Activated CD8-positive, alpha-beta T cell treated with anti-CD3 and anti-CD28 coated beads for 36 hours (primary cell): ENCODE results near the gene APLNR. TPM values are rescaled to one million over a fixed set of nuclear protein-coding genes. Genes with fewer than 3 reads are reported as not detected.

ENCODE experiments used
- ATAC-seq: fragments of 200-7000 bp; cut with Tn5 transposase; one replicate; pipeline ENCODE4 v1.10.0; 2021; ENCODE audit warnings: mild to moderate bottlenecking, moderate library complexity
- CTCF ChIA-PET: fragments of 350-600 bp; sonication (Branson Sonifier 250); formaldehyde crosslinking; loops from one replicate; lab custom pipeline; 2021; ENCODE audit warnings: antibody characterized with exemption; lab: Charles Lee
- POLR2A ChIA-PET: fragments of 350-600 bp; sonication (Branson Sonifier 250); formaldehyde crosslinking; loops from one replicate; lab custom pipeline; 2021; ENCODE audit warnings: antibody characterized with exemption; lab: Charles Lee
- DNase-seq: peaks from one replicate; pipeline ENCODE4 v3.0.0-alpha.2; 2020
- H3K27ac Mint-ChIP-seq: one replicate; pipeline ENCODE4 v1.8.0; 2021; ENCODE audit warnings: mild to moderate bottlenecking, mixed read lengths
- H3K27me3 Mint-ChIP-seq: one replicate; pipeline ENCODE4 v1.8.0; 2021; ENCODE audit warnings: mixed read lengths
- H3K36me3 Mint-ChIP-seq: one replicate; pipeline ENCODE4 v1.8.0; 2021; ENCODE audit warnings: low read depth, mixed read lengths
- H3K4me1 Mint-ChIP-seq: one replicate; pipeline ENCODE4 v1.8.0; 2021; ENCODE audit warnings: low read depth, mixed read lengths
- H3K4me3 Mint-ChIP-seq: one replicate; pipeline ENCODE4 v1.8.0; 2021; ENCODE audit warnings: mild to moderate bottlenecking, moderate library complexity, mixed read lengths
- H3K9me3 Mint-ChIP-seq: one replicate; pipeline ENCODE4 v1.8.0; 2021; ENCODE audit warnings: mixed read lengths
- intact Hi-C: fragments of 100-400 bp; cut with micrococcal nuclease; formaldehyde crosslinking; loops from one replicate; pipeline ENCODE4 v1.10.0; 2022
- total RNA-seq, 2 experiments: library from RNA; stranded (reverse); gene quantifications; one replicate each; pipeline ENCODE4 v1.2.3, GENCODE V29; 2021
- TF ChIP-seq, protein P1 (sequence below): fragments of 200-600 bp; IDR thresholded peaks from one replicate; pipeline ENCODE4 v1.8.0; 2022; ENCODE audit warnings: antibody characterized with exemption, mild to moderate bottlenecking

Gene APLNR
- total RNA-seq, 2 experiments from 2014 or later, result not detected

DNA sequence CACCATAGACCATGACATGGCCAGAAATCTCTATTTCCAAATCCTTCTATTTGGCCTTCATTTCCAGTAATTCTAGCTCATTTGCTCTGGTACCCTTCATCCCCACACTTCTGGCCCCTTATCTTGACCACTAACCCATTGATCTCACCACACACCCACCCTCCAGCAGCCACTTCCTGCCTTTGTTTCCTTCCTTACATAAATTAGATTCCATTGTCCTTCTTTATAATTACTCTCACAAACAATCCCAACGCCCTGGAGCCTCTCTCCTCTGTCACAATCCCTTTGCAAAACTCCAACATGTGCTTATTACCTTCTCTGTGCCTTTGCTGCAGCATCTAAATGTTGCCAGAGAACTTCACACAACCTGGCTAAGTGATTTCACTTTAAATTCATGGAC is 14.8 kb downstream of the APLNR start:
- H3K36me3 Mint-ChIP-seq, result no peaks in the 10 kb centered on the region
- CTCF ChIA-PET, result no interaction called here
- TF ChIP-seq, protein P1, sequence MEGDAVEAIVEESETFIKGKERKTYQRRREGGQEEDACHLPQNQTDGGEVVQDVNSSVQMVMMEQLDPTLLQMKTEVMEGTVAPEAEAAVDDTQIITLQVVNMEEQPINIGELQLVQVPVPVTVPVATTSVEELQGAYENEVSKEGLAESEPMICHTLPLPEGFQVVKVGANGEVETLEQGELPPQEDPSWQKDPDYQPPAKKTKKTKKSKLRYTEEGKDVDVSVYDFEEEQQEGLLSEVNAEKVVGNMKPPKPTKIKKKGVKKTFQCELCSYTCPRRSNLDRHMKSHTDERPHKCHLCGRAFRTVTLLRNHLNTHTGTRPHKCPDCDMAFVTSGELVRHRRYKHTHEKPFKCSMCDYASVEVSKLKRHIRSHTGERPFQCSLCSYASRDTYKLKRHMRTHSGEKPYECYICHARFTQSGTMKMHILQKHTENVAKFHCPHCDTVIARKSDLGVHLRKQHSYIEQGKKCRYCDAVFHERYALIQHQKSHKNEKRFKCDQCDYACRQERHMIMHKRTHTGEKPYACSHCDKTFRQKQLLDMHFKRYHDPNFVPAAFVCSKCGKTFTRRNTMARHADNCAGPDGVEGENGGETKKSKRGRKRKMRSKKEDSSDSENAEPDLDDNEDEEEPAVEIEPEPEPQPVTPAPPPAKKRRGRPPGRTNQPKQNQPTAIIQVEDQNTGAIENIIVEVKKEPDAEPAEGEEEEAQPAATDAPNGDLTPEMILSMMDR, result no peak
- intact Hi-C loops, result no loop called here
- H3K27ac Mint-ChIP-seq, result no peak overlapping the region
- POLR2A ChIA-PET, result no interaction called here
- peaks cover 6% of the 10 kb centered on the region for H3K27me3 Mint-ChIP-seq
- no peak for ATAC-seq
- DNase-seq, result no peak
- no peaks in the 10 kb centered on the region for H3K4me1 Mint-ChIP-seq
- no peaks in the 10 kb centered on the region for H3K9me3 Mint-ChIP-seq
- H3K4me3 Mint-ChIP-seq, result no peak overlapping the region

DNA sequence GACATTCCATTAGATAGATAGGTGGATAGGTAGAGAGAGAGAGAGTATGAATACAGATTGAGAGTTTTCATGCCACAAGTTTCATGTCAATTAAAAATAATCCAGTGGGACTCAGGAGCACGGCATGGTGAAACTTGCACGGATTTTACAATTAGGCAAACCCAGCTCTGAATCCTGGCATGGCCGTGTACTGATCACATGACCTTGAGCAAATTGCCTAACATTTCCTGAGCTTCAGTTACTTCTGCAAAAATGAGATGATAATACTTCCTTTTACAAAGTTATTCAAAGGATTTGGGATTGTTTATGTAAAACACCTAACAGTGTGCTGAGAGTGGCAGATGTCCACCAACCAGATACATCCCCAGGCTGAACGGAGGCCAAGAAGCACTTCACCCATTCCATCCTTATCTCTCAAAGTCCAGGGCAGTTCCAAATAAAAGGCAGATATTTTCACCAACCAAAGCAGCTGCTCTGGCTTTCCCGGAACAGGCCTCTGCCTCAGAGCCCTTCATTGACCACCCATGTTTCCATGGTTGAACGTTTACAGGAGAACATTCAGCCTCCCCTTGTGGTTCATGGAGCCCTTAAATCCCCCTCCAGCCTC is 17.9 kb downstream of the APLNR start:
- no peaks in the 10 kb centered on the region for H3K4me1 Mint-ChIP-seq
- peaks cover 4% of the 10 kb centered on the region for H3K27me3 Mint-ChIP-seq
- ChIA-PET CTCF (no interaction called here), POLR2A (no interaction called here)
- intact Hi-C loops, result no loop called here
- H3K36me3 Mint-ChIP-seq, result no peaks in the 10 kb centered on the region
- DNase-seq, result no peak
- no peak overlapping the region for H3K27ac Mint-ChIP-seq
- H3K4me3 Mint-ChIP-seq, result no peak overlapping the region
- no peaks in the 10 kb centered on the region for H3K9me3 Mint-ChIP-seq
- no peak for ATAC-seq
- TF ChIP-seq, protein P1, result no peak

DNA sequence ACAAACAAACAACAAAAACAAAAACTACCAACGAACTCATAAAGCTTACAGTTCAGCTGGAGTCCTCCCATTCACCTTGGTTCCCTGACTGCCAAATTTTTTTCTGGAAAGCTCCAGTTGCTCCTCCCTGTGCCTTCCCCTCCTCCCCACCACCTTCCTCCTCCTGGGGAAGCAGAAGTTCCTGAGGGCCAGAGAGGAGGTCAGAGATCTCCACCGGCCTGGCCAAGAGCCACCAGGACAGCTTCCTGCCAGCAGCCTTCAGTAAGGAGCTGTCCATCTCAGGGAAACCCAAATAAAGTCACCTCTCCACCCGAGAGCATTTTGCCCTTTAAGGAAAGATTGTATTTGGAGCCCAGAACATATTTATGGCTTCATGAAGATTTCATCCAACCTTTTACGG is 20.0 kb downstream of the APLNR start:
- peaks cover 4% of the 10 kb centered on the region for H3K27me3 Mint-ChIP-seq
- intact Hi-C loops, result no loop called here
- H3K4me1 Mint-ChIP-seq, result no peaks in the 10 kb centered on the region
- POLR2A ChIA-PET, result no interaction called here
- DNase-seq (no peak), ATAC-seq (no peak)
- H3K36me3 Mint-ChIP-seq, result no peaks in the 10 kb centered on the region
- no peak overlapping the region for H3K27ac Mint-ChIP-seq
- CTCF ChIA-PET, result interaction anchor here (1.5 kb wide), 1 partner anchor 32 kb away, joined by 6 read pairs; no protein-coding TSS in a partner anchor
- TF ChIP-seq, protein P1, result no peak
- H3K9me3 Mint-ChIP-seq, result no peaks in the 10 kb centered on the region
- H3K4me3 Mint-ChIP-seq, result no peak overlapping the region

DNA sequence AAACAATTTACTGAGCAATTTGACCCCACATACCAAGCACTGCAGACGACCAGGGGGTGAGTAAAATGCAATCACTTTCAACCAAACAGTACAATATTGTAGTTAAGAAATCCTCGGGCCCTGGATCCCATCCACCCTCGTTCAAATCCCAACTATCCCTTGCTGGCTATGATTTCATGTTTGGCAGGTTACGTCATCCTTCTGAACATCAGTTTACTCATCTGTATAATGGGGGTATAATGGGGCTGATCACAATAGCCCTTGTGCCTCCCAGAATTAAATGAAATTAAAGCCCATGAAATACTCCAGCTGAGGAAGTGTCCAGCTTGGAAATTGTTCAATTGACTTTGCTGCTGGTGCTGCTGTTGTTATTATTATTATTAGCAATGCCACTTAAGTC is 20.6 kb downstream of the APLNR start:
- Mint-ChIP-seq H3K36me3 (no peaks in the 10 kb centered on the region), H3K27ac (no peak overlapping the region), H3K4me3 (no peak overlapping the region), H3K27me3 (peaks cover 4% of the 10 kb centered on the region), H3K9me3 (no peaks in the 10 kb centered on the region), H3K4me1 (no peaks in the 10 kb centered on the region)
- ATAC-seq (no peak), DNase-seq (no peak)
- TF ChIP-seq, protein P1, result no peak
- POLR2A ChIA-PET, result no interaction called here
- CTCF ChIA-PET, result interaction anchor here (1.5 kb wide), 1 partner anchor 33 kb away, joined by 6 read pairs; no protein-coding TSS in a partner anchor
- intact Hi-C loops, result no loop called here

DNA sequence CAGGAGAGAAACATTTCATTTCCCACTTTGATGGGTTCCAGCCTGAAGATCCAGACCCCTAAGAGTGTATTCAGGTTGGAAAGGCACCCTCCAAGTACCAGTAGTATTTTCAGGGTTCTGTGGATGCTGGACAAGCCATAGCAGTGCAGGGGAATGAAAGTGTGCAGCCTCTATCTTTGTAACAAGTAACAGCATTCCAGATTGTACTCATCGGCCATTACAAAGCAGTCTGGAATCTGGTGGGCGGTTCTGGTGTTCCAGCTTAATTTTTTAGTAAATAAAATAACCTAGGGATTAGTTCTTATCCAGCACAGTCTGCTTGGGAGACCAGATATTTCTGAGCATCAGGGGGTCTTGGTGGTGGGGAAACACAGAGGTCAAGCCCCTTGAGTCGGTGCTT is 22.6 kb downstream of the APLNR start:
- ChIA-PET POLR2A (no interaction called here), CTCF (no interaction called here)
- Mint-ChIP-seq H3K27ac (no peak overlapping the region), H3K4me1 (no peaks in the 10 kb centered on the region), H3K36me3 (no peaks in the 10 kb centered on the region), H3K9me3 (no peaks in the 10 kb centered on the region), H3K27me3 (peaks cover 2% of the 10 kb centered on the region), H3K4me3 (no peak overlapping the region)
- ATAC-seq, result no peak
- intact Hi-C loops, result no loop called here
- no peak for DNase-seq
- TF ChIP-seq, protein P1, result no peak
